ELF-1 (cell line): ENCODE results near the gene BBOF1.
"Not testable (repeated sequence)": the region's sequence is repeated elsewhere in the genome, so short reads cannot be mapped to it uniquely, and the experiment has no call there.

Source experiments
- DNase-seq: peaks from one replicate; pipeline ENCODE4 v3.0.0-alpha.2; 2016; ENCODE audit warnings: low read depth, low spot score

BBOF1 gene, protein sequence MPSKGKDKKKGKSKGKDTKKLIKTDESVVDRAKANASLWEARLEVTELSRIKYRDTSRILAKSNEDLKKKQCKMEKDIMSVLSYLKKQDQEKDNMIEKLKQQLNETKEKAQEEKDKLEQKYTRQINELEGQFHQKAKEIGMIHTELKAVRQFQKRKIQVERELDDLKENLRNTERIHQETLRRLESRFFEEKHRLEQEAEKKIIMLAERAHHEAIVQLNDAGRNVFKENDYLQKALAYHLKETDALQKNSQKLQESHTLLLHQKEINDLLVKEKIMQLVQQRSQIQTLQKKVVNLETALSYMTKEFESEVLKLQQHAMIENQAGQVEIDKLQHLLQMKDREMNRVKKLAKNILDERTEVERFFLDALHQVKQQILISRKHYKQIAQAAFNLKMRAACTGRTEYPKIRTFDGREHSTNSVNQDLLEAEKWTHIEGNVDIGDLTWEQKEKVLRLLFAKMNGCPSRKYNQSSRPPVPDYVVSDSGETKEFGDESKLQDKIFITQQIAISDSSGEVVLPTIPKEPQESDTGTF

DNA sequence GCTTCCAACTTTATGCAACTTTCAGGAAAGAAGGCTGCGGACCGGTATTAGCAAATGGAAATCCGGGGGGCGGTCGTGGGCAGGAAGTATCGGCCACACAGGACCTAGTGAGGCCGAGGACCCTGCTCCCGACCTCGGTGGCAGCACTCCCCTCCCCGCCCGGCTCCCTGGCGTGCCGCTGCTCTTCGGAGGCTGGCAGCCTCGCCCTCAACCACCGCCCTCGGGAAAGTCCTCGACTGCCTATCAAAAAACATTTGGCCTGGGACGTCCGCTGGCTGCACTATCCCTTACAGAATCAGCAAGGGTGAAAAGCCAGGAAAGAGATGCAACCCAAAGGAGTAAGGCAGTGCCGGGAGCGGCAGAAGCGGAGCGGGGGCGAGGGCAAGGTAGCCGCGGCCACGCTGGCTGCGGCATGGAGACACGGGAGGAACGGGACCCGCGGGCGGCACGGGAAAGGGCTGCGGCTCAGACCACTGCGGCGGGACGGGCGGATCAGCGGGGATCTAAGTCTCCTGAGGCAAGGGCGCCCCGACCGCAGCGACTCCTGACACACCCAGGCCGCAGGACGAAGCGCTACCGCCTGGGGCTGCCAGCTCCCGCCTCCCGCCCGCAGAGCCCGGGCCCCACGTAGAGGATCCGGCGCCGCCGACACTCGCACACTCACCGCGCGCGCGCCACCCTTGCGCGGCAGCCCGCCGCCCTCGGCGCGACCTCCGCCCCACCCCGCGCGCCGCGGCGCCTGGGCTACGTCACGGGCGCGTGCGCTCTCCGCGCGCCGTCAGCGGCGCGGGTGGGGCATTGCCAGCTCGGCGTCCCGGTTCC is at the start of gene BBOF1, which contains the start of gene ENTPD5:
TSS of gene BBOF1 (plus strand) at position 764 of the 822 bp plus-strand sequence. CDS start 130 bp downstream, outside the sequence.
TSS of gene ENTPD5 (minus strand) at position 703 of the 822 bp plus-strand sequence. CDS start 31,186 bp downstream, outside the sequence.
- DNase-seq, result peak; percentile 75

DNA sequence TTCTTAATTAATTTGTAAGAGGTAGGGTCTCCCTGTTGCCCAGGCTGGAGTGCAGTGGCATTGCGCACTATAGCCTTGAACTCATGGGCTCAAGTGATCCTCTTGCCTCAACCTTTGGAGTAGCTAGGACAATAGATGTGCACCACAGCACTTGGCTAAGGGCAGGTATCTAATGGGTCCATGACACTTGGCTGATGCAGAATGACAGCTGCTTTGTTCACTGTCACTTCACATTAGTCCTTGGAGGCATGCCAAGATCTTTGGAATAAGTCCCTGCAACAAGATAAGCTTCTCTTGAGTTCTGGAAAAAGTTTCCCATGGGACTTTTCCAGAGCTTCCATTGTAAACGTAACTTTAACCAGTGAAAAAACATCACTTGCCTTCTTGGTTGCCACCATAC is 45.7 kb upstream of the BBOF1 start:
- no peak for DNase-seq

DNA sequence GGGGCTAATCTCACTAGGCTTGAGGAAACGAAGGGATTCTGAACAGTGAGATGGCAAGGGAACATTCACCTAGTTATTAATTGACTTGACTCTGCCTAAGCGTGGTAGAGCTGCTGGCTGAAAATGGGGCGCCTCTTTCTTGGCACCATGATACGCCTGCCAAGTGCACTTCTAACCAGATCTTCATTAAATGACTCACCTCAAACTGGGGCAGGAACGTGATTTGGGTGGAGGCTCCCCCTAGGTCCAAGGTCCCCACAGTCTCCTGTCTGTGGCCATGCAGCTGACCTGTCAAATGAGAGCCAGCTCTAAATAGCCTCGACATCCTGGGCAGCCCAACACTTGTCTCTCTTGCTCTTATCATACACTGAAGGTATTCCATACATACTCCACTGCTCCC is 43.0 kb upstream of the BBOF1 start:
- no peak for DNase-seq

DNA sequence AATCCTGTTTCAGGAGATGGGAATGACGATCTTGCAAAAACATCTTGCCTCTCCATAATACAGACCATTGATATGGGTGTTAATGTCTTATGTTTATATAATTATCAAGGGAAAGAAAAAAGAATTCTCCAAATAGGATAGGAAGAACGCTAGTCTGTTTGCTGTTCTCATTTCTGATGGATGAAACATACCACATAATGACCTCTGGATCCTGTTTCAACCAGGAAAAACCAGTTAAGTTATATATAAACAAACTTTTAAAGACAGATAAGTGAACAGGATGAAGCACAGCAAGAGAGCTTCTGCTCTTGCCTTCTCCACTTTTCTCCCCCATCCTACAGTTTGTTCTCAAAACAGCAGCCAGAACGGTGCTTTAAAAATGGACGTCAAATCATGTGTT is 41.3 kb upstream of the BBOF1 start:
- no peak for DNase-seq

DNA sequence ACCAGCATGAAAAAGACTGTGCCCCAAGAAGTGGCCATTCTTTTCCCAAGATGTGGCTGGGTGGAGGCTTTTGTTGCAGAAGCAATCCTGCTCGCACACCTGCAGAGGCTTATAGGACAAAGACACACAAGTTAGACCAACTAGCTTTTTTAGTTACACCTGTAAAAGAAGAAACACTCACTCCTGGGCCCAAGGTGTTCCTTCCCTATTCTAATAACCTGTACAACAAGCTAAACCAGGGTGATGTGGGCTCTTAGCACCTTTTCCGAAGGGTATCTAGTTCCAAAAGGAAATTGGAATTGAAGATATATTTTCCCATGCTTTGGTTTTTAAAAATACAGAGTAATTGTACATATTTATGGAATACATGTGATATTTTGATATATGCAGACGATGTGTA is 31.1 kb upstream of the BBOF1 start:
- DNase-seq, result no peak

DNA sequence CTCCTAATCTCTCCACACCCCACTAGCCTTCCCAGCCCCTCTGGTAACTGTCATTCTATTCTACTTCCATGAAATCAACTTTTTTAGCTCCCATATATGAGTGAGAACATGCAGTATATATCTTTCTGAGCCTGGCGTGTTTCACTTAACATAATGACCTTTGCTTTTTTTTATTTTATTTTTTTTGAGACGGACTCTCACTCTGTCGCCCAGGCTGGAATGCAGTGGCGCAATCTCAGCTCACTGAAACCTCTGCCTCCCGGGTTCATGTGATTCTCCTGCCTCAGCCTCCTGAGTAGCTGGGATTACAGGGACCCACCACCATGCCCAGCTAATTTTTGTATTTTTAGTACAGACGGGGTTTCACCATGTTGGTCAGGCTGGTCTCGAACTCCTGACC is 30.5 kb upstream of the BBOF1 start:
- DNase-seq, result not testable (repeated sequence)

DNA sequence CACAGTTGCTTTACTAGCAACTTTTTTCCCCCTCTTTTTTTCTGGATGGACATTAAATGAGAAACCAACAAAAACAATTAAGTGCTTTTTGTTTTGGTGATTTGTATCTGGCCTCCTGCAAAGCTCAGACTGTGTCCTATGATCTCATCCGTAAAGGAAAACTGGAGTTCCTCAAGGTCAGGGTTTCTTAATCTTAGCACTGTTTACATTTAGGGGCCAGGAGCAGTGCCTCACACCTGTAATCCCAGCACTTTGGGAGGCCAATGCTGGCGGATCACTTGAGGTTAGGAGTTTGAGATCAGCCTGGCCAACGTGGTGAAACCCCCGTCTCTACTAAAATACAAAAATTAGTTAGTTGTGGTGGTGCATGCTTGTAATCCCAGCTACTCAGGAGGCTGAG is 28.1 kb upstream of the BBOF1 start:
- DNase-seq, result no peak

DNA sequence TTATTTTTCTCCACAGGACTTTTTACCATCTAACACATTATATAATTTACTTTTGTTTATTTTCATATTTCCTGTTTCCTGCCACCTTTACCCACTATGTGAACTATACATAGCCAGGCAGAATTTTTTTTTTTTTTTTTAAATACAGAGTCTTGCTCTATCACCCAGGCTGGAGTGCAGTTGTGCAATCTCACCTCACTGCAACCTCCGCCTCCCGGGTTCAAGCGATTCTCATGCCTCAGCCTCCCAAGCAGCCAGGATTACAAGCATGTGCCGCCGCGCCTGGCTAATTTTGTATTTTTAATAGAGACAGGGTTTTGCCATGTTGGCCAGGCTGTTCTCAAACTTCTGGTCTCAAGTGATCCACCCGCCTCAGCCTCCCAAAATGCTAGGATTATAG is 24.2 kb upstream of the BBOF1 start:
- DNase-seq, result not testable (repeated sequence)

DNA sequence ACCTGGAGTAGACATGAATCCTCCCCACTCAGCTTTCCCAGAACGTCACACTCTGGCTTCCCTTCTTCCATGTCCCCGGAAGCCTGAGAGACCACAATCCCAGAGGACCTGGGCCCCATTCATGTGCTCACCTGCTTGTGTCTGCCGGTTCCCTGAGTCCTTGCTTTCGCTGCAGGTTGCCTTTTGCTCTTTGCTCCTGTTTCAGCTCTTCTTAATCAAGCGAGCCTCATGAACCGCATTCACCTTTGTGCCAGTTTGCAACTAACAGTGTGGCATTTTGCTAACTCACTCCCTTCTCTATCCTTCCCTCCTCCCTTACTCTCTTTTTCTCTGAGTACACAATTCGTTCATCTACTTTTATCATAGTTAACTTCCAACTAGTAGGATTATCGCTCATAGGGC is 23.2 kb upstream of the BBOF1 start:
- no peak for DNase-seq

DNA sequence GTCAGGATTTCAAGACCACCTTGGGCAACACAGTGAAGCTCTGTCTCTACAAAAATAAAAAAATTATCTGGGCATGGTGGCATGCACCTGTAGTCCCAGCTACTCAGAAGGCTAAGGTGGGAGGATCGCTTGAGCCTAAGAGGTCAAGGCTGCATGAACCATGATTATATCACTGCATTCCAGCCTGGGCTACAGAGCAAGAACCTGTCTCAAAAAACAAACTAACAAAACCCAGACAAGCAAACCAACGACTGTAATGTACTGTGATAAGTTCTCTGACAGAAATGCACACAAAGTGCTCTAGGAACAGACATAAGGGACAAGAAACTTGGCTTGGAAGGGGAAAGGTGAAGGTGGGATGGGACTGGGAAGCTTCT is 22.4 kb upstream of the BBOF1 start:
- DNase-seq, result no peak

DNA sequence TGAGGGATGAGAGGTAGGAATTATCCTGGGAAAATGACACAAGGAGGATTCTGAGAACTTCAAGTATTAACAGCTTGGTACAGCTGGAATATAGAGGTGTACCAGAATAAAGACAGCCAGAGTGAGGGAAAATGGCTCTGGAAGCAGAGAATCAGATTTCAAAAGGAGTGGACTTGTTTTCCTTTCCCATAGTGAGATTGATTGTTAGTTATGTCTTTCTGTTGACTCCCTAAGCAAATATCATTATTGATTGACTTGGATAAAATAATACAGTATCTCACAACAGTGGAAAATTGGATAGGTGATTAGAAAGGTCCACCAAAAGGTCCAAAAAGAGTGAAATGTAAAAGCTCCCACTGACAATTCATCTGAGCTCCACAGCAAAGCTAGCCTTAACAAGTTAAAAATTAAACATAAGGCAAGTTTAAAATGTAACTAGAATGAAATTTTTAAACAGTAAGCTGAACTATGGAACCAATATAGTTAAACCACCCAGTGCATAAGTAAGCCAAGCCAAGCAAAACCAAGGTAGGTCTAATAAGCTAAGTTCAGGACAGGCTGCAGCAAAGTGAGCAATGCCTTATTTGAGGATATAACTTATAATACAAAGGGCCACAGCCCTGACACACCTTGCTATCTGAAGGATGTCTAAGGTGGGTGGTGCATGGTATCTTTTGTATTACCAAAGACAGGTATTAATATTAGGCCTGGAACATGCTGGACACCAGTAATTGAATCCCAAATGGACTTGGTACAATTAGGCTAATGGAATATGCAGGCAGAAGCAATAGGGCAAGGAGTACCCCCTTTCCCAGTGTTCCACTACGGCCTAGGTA is 21.8 kb upstream of the BBOF1 start:
- no peak for DNase-seq

DNA sequence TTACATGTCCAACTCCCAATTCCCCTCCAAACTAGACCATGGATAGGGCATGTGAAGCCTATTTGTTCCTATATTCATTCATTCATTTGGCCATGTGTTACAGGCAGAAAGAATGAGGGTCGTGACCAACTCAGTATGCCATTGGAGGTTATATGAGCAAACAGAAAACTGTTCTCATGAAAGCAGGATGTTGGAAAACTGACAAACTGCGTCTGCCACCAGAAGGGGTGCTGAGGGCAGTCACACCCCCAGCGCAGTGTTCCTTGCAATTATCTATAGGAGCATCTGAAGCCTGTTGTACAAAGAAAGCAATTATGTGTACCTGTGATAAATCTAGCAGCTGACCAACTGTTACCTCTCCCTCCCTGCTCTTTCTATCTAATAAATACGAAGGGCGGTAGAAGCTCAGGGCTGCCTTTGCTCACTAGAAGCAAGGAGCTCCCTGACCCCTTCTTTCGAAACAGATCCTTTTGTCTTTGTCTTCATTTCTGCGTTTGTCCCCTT is 21.2 kb upstream of the BBOF1 start:
- DNase-seq, result no peak

DNA sequence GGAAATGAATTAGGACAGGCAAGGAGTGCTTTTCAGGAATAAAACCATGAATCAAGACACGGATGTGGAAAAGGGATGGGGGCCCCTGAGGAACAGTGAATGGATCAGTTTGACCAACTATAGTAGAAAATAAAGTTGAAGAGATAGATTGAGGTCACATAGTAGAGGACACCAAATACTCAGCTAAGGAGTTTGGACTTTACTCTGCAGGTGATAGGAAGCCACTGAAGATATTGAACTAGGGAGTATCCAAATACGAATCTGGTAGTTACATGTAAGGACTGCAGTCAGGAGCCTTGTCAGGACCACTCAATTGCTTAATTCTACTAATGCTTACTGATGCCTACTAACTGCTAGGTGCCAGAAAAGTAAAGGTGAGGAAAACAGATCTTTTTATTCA is 20.4 kb upstream of the BBOF1 start:
- no peak for DNase-seq

DNA sequence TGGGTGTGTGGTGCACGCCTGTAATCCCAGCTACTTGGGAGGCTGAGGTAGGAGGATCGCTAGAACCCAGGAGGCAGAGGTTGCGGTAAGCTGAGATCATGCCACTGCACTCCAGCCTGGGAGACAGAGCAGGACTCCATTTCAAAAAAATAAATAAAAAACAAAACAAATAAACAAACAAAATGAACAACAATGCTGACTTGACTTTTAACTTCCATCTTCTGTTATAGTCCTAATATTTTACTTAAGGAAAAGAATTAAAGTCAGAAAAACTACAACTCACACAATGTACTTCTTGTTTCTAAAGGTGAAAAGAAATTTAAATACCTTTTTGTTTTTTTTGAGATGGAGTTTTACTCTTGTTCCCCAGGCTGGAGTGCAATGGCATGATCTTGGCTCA is 13.5 kb upstream of the BBOF1 start:
- DNase-seq, result not testable (repeated sequence)

DNA sequence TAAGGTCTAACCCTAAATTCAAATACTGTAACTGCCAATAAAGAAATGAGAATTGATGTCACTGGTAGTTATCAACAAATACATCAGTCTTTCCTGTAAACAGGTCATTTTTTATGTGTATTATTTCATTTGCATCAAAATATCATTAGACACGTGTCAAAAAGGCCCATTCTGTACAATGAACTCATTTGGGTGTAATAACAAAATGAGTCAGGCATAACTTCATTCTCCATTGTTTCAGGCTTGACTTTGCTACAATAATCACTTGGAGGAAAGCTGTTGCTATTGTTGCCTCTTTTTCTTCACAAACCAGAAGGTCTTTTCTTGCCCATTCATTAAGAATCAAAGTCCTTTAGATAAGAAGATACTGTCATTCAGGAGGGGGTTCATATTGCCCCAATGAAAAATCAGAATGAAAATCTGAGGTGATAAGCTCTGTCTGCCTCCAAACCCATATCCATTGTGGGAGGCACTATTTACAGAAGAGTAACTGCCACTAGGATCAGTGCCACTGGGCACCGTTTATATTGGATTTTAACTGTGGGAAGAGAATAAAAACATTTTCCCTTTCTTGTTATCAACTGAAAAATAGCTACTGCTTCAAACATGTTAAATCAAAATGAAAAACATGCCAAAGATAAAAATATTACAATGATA is 10.2 kb upstream of the BBOF1 start:
- no peak for DNase-seq

DNA sequence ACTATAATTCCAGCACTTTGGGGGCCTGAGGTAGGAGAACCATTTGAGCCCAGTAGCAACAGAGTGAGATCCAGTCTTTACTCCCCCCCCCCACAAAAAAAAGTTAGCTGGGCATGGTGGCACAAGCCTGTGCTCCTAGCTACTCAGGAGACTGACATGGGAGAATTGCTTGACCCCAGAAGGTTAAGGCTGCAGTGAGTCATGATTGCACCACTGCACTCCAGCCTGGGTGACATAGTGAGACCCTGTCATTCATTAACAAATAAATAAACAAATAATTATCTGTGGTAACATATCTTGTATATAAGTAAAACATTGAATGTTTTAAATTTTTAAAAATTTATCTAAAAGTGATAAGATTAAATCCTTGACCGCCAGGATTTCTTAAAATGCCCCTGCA is 4.8 kb upstream of the BBOF1 start:
- DNase-seq, result no peak

DNA sequence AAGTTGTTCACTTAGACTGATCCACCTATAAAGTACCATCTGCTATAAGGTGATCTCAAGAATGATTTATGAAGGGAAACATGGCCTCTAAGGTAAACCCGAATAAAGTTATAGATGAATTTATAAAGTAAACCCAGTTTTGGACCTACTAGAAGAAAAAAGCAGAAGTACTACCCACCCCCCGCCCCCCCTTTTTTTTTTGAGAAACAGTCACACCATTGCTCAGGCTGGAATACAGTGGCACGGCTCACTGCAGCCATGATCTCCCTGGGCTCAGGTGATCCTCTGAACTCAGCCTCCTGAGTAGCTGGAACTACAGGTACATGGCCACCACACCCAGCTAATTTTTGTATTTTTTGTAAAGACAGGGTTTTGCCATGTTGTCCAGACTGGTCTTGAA is 4.0 kb upstream of the BBOF1 start:
- no peak for DNase-seq

DNA sequence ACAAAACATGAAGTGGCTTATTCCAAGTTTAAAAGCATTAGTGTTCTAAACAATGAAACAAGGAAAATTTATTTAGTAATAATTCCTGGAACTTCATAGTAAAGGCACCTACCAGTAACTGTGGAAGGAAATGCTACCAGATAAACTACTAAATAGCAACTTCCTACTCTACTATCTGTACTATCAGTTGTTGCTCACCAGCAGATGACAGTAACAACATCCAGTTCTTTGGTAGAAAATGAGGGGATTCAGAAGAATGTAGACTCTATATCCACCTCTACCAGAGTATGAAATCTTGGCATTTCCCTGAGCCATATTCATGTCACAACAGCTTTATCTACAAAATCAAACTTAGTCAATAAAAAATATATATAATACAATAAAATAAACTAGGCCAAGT is 3.2 kb upstream of the BBOF1 start:
- DNase-seq, result no peak

DNA sequence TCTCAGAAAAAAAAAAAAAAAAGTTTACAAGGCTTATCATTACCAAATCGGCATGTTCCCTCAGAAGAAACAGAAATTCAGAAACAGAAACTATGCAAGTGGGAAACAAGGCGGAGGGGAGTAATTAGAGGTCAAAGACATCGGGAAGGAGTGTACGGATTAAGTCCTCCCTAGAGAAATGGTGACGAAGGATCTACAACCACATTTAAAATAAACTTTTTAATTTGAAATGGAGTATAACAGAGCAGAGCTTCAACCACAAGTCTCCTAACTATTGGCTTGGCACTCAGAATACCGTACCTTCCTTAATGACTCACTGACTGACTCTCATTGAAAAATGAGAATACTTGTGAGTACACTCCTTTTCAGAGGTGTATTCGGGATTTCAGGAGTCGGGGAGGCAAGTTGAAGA is 969 bp upstream of the BBOF1 start:
- no peak for DNase-seq

DNA sequence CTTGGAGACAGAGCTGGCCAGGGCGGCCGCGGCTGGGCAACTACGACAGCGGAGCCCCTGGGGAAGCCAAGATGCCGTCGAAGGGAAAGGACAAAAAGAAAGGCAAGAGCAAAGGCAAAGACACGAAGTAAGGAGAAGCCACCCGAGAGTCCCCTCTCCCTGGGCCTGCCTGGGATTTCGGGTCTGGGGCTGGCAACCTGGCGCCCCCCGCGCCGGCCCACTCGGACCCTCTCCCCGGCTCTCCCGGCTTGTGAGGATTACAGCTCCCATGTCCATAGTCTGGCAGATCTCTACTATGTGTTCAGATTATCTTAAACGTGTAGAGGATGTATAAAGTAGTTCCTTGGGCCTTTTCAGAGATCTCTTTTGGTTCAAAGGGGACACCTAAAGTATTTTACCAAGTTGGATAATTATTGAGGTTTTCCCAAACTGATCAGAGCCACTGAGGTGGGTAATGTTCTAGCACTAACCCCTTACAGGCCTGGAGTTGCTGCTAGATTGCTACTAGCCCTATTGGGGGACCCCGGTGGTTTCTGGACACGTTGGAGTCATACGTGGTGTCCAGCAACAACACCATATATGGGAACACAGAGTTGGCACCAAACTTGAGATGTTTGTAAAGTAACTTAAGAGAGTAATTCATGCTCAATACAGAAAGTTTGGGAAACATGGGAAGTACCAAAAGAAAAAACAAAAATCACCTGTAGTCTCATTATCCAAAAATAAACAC is 424 bp downstream of the BBOF1 start:
- no peak for DNase-seq
